ENCODE data around the gene TRDN. TPM values are rescaled to one million over a fixed set of nuclear protein-coding genes. Genes with fewer than 3 reads are reported as not detected.
"Not testable (repeated sequence)": the region's sequence is repeated elsewhere in the genome, so short reads cannot be mapped to it uniquely, and the experiment has no call there.

Gene TRDN
- total RNA-seq, 1 donor from 2014 or later = not detected

DNA sequence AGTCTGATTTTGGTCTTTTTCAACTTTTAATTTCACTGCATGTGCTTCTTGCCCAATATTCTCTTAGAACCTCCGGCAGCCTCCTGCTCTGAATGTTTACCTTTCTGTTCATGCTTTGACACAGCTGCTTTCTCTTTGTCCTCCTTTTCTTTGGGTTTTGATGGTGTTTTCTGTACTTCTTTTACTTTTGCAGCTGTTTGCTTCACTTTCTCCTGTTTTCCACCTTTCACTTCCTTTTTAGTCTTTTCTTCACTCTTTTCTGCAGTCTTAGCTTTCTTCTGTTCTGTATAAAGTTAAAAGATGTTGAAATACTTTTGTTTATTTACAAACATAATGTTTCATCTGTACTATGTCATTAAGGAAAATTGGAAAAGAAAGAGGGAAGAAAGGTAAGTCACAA lies 133.1 kb downstream of the TRDN start:
- no peak overlapping the region for H3K27ac ChIP-seq
- no peaks in the 10 kb centered on the region for H3K36me3 ChIP-seq
- no peaks in the 10 kb centered on the region for H3K4me1 ChIP-seq
- TF ChIP-seq, protein P1, sequence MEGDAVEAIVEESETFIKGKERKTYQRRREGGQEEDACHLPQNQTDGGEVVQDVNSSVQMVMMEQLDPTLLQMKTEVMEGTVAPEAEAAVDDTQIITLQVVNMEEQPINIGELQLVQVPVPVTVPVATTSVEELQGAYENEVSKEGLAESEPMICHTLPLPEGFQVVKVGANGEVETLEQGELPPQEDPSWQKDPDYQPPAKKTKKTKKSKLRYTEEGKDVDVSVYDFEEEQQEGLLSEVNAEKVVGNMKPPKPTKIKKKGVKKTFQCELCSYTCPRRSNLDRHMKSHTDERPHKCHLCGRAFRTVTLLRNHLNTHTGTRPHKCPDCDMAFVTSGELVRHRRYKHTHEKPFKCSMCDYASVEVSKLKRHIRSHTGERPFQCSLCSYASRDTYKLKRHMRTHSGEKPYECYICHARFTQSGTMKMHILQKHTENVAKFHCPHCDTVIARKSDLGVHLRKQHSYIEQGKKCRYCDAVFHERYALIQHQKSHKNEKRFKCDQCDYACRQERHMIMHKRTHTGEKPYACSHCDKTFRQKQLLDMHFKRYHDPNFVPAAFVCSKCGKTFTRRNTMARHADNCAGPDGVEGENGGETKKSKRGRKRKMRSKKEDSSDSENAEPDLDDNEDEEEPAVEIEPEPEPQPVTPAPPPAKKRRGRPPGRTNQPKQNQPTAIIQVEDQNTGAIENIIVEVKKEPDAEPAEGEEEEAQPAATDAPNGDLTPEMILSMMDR (IDR thresholded peaks at IDR 0.05) = no peak
- no peak for DNase-seq (ENCODE audit: low spot score in 2 of 2)
- H3K9me3 ChIP-seq = no peaks in the 10 kb centered on the region
- no peaks in the 10 kb centered on the region for H3K27me3 ChIP-seq
- intact Hi-C loops (cut with DNase I) = no loop called here
- no peak overlapping the region for H3K4me3 ChIP-seq

DNA sequence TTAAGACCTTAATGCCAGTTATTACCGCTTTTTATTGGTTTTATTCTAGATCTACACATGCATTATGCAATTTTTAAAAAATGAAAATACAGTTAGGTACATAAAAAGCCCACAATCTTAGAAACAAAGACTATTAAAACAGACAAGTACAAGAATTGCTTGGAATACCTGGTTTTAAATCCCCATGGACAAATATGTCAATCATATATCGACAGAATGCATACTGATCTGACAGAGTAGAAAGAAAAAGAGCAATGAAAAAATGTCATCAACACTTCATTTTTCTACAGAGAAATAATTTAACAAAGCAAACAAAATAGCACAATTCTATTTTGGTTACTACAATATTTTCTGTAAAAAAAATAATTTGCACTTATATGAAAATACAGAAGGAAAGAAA lies 139.7 kb downstream of the TRDN start:
- Histone ChIP-seq H3K4me3 (no peak overlapping the region), H3K27me3 (no peaks in the 10 kb centered on the region), H3K9me3 (no peaks in the 10 kb centered on the region), H3K36me3 (no peaks in the 10 kb centered on the region), H3K4me1 (no peaks in the 10 kb centered on the region), H3K27ac (no peak overlapping the region)
- TF ChIP-seq, protein P1 (IDR thresholded peaks at IDR 0.05) = no peak
- no peak for DNase-seq (ENCODE audit: low spot score in 2 of 2)
- intact Hi-C loops (cut with DNase I) = no loop called here

DNA sequence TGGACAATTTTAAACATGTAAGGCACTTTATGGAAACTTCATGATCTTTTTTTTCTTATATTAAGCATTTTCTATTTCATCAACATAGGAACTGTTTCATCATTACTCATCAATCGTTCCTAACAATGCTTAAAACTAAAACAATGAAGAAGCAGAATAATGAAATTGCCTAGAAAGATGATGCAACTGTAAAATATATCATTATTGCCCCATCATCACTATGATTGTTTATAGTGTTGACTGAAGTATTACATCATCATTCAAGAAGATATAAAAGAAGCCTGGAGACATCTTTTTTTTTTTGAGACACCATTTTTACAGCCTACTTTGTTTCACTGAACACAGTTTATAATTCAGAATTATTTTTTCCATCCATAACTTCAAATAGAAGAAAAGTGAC lies 147.2 kb downstream of the TRDN start:
- no peak for DNase-seq (ENCODE audit: low spot score in 2 of 2)
- intact Hi-C loops (cut with DNase I) = no loop called here
- H3K4me1 ChIP-seq = no peaks in the 10 kb centered on the region

DNA sequence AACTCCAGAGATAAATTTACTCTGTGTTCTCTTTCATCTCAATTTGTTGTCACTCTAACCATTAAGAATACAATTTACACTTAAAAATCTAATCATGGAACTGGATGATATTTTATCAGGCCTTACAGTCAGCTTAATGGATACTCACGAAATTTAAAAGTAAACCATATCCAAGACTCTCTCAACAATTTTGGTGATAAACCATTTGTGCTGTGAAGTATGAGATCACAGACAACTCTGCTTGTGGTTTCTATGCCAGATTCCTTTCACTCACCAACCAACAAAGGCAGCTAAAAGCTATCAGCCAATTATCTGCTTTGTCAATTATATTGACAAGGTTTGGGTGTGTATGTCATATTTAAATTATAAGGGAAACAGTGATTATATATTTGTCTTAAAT lies 155.8 kb downstream of the TRDN start:
- DNase-seq (ENCODE audit: low spot score in 2 of 2) = no peak
- TF ChIP-seq, protein P1 (IDR thresholded peaks at IDR 0.05) = no peak
- Histone ChIP-seq H3K27ac (no peak overlapping the region), H3K27me3 (no peaks in the 10 kb centered on the region), H3K9me3 (no peaks in the 10 kb centered on the region), H3K4me1 (no peaks in the 10 kb centered on the region), H3K36me3 (no peaks in the 10 kb centered on the region), H3K4me3 (no peak overlapping the region)
- intact Hi-C loops (cut with DNase I) = no loop called here

More for the DNA sequence above, 147.2 kb downstream of the TRDN start:
- Histone ChIP-seq H3K27me3 (no peaks in the 10 kb centered on the region), H3K27ac (no peak overlapping the region), H3K36me3 (no peaks in the 10 kb centered on the region), H3K4me3 (no peak overlapping the region), H3K9me3 (no peaks in the 10 kb centered on the region)
- TF ChIP-seq, protein P1 (IDR thresholded peaks at IDR 0.05) = no peak

GRCh38 chr6:123472025-123472702 lies 164.6 kb downstream of the TRDN start:
- H3K36me3 ChIP-seq; H3K27me3 ChIP-seq; H3K4me1 ChIP-seq; H3K4me3 ChIP-seq; H3K27ac ChIP-seq; intact Hi-C loops (cut with DNase I); DNase-seq (ENCODE audit: low spot score in 2 of 2); H3K9me3 ChIP-seq: not testable (repeated sequence)

GRCh38 chr6:123467392-123467791 lies 169.4 kb downstream of the TRDN start:
- TF ChIP-seq, protein P1 (IDR thresholded peaks at IDR 0.05) = no peak
- Histone ChIP-seq H3K4me3 (no peak overlapping the region), H3K27ac (no peak overlapping the region), H3K4me1 (no peaks in the 10 kb centered on the region), H3K27me3 (no peaks in the 10 kb centered on the region), H3K9me3 (no peaks in the 10 kb centered on the region), H3K36me3 (no peaks in the 10 kb centered on the region)
- DNase-seq (ENCODE audit: low spot score in 2 of 2) = no peak
- intact Hi-C loops (cut with DNase I) = no loop called here

All from ascending aorta (tissue), 2 donors.